GM18505 (cell line): ENCODE results near the gene DNAH1.

Source experiments
- ATAC-seq: cut with Tn5 transposase; IDR thresholded peaks from one replicate; pipeline ENCODE4 v1.9.1; 2021; ENCODE audit not compliant: unreplicated experiment
- POLR2A ChIP-seq: IDR thresholded peaks from 4 replicates; pipeline ENCODE4 v1.6.1; 2011; ENCODE audit warnings: borderline replicate concordance; ENCODE audit not compliant: insufficient read depth, insufficient read length; ENCODE audit errors: extremely low read depth

The DNAH1 gene

DNA sequence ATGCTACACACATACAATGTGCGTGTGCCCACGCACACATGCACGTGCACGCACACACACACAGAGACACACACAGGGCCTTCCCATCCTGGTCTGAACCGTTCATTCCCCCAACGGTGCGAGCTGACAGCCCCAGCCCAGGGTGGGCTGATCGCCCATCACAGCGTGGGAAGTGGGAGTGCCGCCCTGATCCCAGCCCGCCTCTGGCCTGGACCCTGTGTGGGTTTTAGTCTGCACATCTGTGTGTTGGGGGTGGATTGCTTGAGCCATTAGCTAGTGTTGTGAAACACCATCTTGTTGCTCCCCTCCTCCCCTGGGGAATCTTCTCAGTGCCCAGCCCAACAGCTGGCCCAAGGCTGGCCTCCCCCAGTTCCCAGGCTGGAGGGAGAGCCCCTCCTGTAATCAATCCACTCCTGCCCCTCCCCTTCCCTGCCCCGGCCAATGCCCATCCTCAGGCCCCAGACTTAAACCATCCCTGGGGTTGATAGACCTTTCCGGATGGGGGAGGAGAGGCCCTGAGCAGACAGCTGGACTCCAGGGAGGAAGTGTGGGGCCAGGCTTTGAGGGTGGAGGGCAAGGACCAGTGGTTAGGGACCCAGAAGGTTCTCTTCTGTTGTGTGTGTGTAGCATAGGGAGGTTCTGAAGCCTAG lies 120.5 kb downstream of the DNAH1 start:
- no peak for ATAC-seq
- TF ChIP-seq POLR2A: no peak

DNA sequence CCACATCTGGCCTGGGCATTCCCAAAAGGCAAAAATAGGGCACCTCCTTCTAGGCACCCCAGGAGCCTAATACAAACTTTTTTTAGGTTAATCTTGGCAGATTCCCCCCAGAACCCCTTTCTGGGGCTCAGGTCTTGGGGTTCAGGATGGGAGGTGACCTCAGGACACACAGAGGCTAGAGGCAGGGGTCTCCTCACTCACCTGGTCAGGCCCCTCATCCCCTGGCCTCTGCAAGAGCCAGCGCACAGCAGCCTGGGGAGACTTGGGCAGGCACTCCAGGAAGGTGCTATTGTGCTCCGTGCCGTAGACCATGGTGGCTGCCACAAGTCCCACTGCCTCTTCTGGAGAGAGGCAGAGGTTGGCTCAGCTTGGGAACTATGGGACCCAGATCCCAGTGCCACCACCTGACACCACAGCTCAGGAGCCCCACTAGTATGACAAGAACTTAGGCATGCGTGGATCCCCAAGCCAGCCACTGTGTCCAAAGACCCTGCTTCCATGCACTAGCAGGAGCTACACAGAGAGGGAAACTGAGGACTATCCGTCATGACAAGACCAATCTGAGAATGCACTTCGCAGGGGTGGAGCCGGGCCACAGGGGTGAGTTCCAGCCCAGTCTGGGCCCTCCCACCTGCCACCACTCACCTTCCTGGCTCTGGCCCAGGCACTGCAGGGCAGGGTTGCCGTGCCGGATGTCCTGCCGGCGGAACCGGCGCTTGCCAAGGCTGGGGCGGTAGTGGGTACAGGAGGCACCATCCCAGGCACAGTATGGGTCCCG lies 121.4 kb downstream of the DNAH1 start:
- TF ChIP-seq POLR2A: no peak
- ATAC-seq: no peak

DNA sequence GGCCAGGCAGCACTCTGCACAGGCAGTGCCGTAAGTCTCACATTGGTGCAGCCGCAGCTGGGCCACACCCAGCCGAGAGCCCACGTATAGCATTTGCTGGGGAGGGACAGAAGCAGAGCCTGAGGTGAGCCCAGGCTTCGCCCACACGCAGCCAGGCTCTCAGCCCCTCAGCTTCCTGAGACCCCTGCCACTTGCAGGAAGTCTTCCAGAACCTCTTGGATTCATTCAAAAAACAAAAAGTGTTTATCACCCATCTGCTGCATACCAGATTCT lies 121.9 kb downstream of the DNAH1 start:
- no peak for ATAC-seq
- no peak for TF ChIP-seq POLR2A

DNA sequence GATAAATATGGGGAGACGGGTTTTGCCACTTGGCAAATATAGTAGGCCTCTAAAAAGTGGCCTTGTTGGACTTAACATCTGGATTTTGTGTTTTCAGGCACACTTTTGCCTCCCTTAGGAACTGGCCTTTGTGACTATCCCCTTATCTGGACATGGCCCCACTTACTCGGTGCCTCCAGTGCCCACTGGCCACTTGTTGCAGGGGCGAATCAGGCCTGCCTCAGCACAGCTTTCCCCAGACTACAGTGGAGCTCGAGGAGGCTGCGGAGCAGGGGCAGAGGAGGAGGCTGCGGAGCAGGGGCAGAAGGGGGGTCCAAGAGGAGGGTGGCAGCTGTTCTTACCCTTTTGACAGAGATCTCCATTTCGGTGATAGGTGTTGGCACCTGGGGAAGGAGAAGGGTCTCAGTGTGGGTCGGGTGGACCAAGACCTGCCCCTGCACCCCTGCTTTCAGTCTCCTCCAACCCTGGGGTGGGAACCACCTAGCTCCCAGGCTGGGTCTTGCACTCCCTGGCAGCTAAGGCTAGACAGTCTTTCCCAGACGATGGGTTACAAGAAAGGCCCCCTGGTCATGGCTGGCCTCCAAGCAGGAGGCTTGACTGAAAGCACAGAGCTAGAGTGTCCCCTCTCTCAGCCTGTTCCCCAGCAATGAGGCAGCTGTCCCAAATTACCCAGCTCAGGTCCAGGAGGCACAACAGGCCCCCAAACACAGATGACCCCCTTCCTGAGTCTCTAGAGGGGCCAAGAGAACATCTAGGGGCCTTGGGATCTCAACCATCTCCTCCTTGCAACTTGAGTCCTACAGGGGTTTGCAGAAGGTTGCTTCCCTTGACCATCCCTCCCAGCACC lies 122.7 kb downstream of the DNAH1 start:
- TF ChIP-seq POLR2A: no peak
- no peak for ATAC-seq

DNA sequence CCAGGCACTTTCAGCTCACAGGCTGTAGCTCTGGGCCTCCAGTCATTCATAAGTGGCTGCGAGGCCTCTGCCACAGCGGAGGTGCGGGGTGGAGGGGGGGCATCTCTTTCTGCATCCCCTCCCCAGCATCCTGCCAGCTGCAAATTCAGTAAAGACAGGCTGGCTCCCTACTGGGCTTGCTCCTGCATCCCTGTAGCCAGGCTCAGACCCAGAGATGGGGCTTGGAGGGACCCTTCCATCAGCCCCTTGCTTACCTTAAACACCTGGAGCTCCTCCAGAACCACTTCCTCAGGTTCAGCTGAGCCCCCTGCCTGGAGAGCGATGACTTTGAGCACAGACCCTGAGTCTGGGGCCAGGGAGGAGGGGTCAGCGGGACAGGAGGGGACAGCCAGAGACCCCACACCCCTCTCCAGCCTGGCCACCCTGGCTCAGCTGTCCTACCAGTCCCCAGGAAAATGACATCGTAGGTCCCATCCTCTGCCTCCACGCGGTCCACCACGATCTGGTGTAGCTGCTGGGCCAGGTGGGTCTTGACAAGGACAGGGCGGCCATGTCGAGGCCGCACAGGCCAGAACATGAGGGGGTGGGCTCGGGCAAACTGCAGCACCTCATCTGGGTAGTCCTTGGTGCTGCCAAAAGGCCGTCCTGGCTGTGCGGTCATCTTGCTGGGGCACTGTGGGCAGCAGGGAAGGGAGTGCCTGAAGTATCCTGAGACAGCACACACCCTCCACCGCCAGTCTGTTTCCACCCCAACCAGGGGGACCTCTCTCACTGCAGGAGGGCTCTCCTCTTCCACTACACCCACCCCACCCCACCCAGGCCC lies 123.5 kb downstream of the DNAH1 start:
- ATAC-seq: no peak
- TF ChIP-seq POLR2A: no peak

DNA sequence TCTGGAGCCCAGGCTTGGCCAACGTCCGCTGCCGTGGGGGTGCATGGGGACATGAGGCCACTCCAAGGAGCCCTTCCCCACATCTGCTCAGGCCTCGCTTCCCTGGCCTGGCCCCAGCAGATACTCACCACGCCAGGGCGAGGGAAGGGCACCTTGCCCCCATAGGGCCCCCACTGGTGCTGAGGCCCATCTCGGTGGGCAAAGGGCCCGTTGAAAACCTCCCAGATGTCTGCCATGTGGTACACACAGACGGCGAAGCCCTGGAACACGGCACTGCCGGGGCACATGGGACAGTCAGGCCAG lies 124.1 kb downstream of the DNAH1 start:
- ATAC-seq: no peak
- no peak for TF ChIP-seq POLR2A

DNA sequence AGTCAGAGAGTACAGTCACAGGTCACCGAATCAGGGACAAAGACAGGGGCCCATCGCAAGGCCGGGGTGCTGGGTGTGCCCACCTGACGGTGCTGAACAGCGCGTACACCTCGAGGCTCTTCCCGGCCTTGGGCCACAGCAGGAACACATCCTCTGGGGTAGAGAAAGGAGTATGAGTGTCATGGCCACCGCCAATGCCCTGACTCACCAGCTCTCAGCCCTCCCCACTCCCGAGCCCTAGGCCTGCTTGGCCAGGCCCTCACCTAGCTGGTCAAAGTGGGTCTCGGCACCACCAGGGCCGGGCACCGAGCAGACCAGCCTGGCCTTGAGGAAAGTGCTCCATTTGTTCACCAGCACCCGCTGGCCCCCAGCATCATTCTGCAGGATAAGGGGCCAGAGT lies 124.6 kb downstream of the DNAH1 start:
- no peak for TF ChIP-seq POLR2A
- ATAC-seq: no peak

DNA sequence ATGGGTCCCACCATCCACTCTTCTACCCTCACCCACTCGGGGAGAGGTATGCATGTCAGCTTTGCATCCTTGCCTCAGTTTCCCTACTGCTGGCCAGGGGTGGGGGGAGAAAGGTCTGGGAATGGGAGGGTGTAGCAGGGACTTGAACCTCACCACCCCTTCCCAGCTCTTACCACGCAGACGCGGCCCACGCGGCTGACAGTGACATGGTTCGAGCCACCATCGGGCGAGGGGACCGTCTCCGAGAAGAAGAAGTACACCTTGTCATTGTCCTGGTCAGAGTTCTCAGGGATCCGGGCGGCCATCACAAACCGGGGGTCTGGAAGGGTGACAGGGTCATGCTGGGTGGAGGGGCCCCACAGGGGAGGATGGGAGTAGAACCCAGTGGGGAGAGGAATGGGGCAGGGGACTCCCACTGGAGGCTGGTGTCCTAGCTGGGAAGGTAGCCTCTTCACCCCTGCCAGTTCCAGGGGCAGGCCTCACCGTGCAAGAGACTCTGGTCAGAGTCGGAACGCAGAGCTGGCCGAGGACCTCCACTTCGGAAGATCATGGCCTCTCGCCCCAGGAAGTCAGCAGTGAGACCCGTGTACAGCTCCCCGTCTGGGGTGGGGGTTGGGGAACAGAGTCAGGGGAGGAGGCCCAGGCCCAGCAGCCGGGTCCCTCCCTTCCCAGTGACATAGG lies 125.1 kb downstream of the DNAH1 start:
- TF ChIP-seq POLR2A: no peak

DNA sequence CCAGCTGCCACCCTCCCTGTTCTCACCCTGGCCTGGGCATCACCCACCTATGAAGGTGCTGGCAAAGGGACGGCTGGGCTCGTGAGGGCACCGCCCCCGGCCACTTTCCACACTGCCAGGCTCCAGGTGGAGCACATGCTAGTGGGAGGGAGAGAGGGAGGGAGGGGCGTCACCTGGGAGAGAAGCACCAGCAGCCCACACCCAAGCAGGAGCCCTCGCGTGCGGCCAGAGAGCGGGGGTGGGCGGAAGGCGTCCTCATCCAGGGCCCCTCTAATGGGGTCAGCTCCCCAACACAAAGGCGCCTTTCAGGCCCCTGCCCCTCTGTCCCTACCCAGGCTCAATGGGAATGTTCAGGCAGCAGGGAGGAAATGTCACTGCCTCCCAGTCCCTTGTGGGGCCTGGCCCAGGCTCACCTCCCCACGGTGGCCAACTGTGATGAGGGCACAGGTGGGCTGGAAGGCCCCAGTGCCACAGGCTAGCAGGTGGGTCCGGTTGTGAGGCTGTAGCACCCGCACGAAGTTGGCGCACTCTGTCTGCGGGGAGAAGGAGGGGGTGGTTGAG lies 125.7 kb downstream of the DNAH1 start:
- no peak for TF ChIP-seq POLR2A
- no peak for ATAC-seq

More for the DNA sequence above, 125.1 kb downstream of the DNAH1 start:
- no peak for ATAC-seq

DNA sequence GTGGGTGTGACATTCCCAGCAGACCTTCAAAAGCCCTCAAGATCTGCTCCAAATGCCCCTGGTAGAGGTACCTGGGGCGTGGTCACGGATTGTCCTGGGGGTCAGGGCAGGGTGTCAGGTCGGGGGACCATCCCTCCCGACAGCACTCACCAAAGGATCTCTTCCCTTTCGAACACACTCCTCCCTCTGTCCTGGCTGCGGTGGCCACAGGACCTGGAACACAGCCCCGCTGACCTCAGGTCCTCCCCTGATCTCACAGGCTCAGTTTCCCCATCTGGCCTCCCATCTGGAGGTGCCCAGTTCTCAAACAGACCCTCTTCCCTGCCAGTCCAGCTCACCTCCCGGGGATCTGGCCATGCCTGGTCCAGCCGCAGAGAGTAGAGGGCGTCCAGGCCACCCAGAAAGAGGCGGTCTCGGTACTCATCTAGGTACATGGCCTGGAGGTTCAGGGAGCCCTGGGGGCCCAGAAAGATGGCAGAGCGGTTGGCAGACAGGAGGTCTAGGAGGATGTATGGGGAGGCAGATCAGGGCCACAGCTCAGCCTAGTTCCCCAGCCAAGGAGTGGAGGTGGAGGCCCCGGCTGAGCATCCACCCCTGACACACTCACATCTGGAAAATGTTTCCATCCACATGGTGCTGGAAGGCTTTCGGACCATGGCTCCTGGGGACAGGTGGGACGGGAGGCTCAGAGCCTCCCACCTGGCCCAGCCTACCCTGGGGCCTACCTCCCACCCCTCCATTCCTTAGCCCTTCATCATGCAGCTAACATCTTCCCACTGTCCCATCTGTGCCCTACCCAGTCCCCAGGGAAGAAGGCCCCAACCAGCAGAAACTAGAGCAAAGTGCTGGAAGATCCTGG lies 126.5 kb downstream of the DNAH1 start:
- TF ChIP-seq POLR2A: no peak
- ATAC-seq: no peak

DNA sequence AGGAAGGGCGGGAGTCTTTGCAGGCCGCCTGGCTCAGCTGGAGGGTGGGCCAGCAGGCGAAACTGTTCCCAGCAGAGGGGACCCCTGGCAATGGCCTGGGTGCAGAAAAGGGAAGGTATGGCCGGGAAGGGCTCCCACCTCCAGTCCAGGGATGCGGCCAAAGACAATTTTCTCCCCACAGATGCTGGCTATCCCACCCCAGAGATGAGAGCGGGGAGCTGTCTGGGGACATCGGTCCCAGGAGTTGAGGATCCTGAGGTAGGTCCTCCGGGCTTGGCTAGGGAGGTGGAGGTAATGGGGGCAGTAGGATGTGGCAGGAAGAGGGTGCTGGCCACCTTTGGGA lies 127.1 kb downstream of the DNAH1 start:
- TF ChIP-seq POLR2A: no peak

More for the DNA sequence above, 127.1 kb downstream of the DNAH1 start:
- no peak for ATAC-seq
